Effector CD8-positive, alpha-beta T cell (primary cell): ENCODE measurements around the gene CAB39L.
A peak's percentile ranks its signal among the peaks of the same experiment; 100 is the strongest.
"Not testable (repeated sequence)": the region's sequence is repeated elsewhere in the genome, so short reads cannot be mapped to it uniquely, and the experiment has no call there.

Experiments
- DNase-seq: peaks from one replicate; lab custom pipeline; 2025; lab: John Stamatoyannopoulos, UW

Gene CAB39L

GRCh38 chr13:49308921-49309408 is 134.9 kb downstream of the CAB39L start:
- no peak for DNase-seq

GRCh38 chr13:49308097-49308875 is 135.6 kb downstream of the CAB39L start:
- no peak for DNase-seq

GRCh38 chr13:49307365-49307764 is 136.5 kb downstream of the CAB39L start:
- DNase-seq: no peak

GRCh38 chr13:49305792-49306425 is 138.0 kb downstream of the CAB39L start:
- DNase-seq: no peak

- no peak for DNase-seq
Measured at GRCh38 chr13:49304763-49305700, 138.8 kb downstream of the CAB39L start.

GRCh38 chr13:49304356-49304755 is 139.5 kb downstream of the CAB39L start:
- no peak for DNase-seq

- no peak for DNase-seq
Measured at GRCh38 chr13:49303533-49304252, 140.2 kb downstream of the CAB39L start.

- DNase-seq: no peak
Measured at GRCh38 chr13:49302817-49303216, 141.0 kb downstream of the CAB39L start.

GRCh38 chr13:49302222-49302621 is 141.6 kb downstream of the CAB39L start:
- DNase-seq: no peak

- peak; percentile 39 for DNase-seq
Measured at GRCh38 chr13:49300739-49301589, 142.9 kb downstream of the CAB39L start.

GRCh38 chr13:49300276-49300675 is 143.6 kb downstream of the CAB39L start:
- DNase-seq: no peak

GRCh38 chr13:49298903-49299605 is 144.8 kb downstream of the CAB39L start:
- DNase-seq: no peak

GRCh38 chr13:49298416-49298815 is 145.4 kb downstream of the CAB39L start:
- DNase-seq: no peak

- DNase-seq: no peak
Measured at GRCh38 chr13:49297338-49297737, 146.5 kb downstream of the CAB39L start.

- no peak for DNase-seq
Measured at GRCh38 chr13:49296659-49297058, 147.2 kb downstream of the CAB39L start.

- DNase-seq: no peak
Measured at GRCh38 chr13:49295244-49295643, 148.6 kb downstream of the CAB39L start.

- DNase-seq: not testable (repeated sequence)
Measured at GRCh38 chr13:49294723-49295122, 149.1 kb downstream of the CAB39L start.

- DNase-seq: no peak
Measured at GRCh38 chr13:49292742-49293486, 150.9 kb downstream of the CAB39L start.

GRCh38 chr13:49288458-49288857 is 155.4 kb downstream of the CAB39L start:
- no peak for DNase-seq
